Prostate gland (tissue), 2 donors: Measurements from ENCODE around the gene ZNF536.

Experiments
- CTCF ChIP-seq, 4 experiments: fragments of 200-600 bp in 2 of 4; fragments of 450-650 bp in 2 of 4; sonication (generic) in 2 of 4; IDR thresholded peaks; 1 replicate in 3 of 4; 2 replicates in 1 of 4; pipeline ENCODE4 v1.5.1; 2016 to 2019; ENCODE audit warnings: antibody characterized with exemption in 4 of 4, mild to moderate bottlenecking in 2 of 4, moderate library complexity in 2 of 4
- POLR2A ChIP-seq: fragments of 450-650 bp; IDR thresholded peaks from one replicate; pipeline ENCODE4 v1.6.1; 2016; ENCODE audit warnings: antibody characterized with exemption, mild to moderate bottlenecking

DNA sequence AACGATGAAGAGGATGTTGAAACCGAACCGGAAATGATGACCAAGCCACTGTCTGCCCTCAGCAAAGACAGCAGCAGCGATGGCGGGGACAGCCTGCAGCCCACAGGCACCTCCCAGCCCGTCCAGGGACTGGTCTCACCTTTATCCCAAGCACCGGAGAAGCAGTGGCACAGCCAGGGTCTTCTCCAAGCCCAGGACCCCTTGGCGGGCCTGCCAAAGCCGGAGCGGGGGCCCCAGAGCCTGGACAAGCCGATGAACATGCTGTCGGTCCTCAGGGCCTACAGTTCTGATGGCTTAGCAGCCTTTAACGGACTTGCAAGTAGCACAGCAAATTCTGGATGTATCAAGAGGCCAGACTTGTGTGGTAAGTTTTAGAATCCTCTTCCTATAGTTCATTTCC is 177.0 kb downstream of the ZNF536 start:
- TF ChIP-seq CTCF (IDR thresholded peaks at IDR 0.05) = no peak
- no peak for TF ChIP-seq POLR2A
